ENCODE measurements around the gene GTF2H2C.

DNA sequence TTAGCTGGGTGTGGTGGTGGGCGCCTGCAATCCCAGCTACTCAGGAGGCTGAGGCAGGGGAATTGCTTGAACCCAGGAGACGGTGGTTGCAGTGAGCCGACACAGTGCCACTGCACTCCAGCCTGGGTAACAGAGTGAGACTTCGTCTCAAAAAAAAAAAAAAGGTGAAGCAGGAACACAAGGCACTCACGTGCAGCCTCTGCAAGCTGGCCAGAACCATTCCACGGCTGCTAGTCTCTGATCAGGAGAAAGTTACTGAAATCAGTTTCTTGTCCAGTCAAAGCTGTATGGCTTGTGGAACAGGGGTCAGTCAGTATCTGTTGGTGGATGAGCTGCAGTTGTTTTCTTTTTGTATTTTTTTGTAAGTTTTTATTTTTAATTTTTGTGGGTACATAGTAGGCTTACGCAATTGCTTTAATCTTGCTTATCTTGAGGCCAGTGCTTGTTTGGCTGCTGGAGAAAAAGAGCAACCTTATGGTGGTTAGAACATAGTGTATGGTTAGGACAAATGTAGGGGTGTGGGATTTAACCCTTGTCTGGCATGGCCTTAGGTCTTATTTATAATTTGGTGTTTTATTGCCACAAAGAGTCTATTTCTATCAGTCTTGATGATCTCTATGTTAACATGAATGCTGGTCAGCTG is 32.7 kb upstream of the GTF2H2C start:
- TF ChIP-seq EZH2phosphoT487 (IDR thresholded peaks at IDR 0.05; ENCODE audit: borderline replicate concordance, low read length) (no peak), CTCF (IDR thresholded peaks at IDR 0.05; ENCODE audit: low read depth, low read length, poor library complexity, severe bottlenecking) (no peak)
